Tibial artery (tissue), 4 donors: ENCODE data around the gene ZNF32.

Experiments used
- DNase-seq, 2 donors: peaks; one replicate each; pipeline ENCODE4 v3.0.0-alpha.2; 2019
- H3K27ac ChIP-seq, 2 donors: fragments of 200-600 bp; sonication (generic) in 1 of 2; 1 replicate in 1 of 2; 2 replicates in 1 of 2; pipeline ENCODE4 v1.5.1; 2018 to 2019; ENCODE audit warnings: mild to moderate bottlenecking in 1 of 2
- H3K27me3 ChIP-seq, 2 donors: fragments of 200-600 bp; sonication (generic) in 1 of 2; one replicate each; pipeline versions ENCODE4 v1.5.1 to v1.6.0; 2016 to 2019
- H3K36me3 ChIP-seq, 3 donors: fragments of 200-600 bp; sonication (generic) in 2 of 3; one replicate each; pipeline ENCODE4 v1.5.1; 2016 to 2019; ENCODE audit warnings: mild to moderate bottlenecking in 2 of 3
- H3K4me1 ChIP-seq, 4 donors: fragments of 200-600 bp; sonication (generic) in 2 of 4; 1 replicate in 3 of 4; 2 replicates in 1 of 4; pipeline ENCODE4 v1.5.1; 2016 to 2019
- H3K4me3 ChIP-seq, 2 donors: fragments of 200-600 bp; sonication (generic) in 1 of 2; 1 replicate in 1 of 2; 2 replicates in 1 of 2; pipeline ENCODE4 v1.5.1; 2018 to 2019; ENCODE audit warnings: mild to moderate bottlenecking in 2 of 2
- H3K9me3 ChIP-seq, 3 donors: fragments of 200-600 bp; sonication (generic) in 1 of 3; one replicate each; pipeline ENCODE4 v1.5.1; 2016 to 2019
- CTCF ChIP-seq, 2 experiments: fragments of 200-600 bp in 1 of 2; fragments of 450-650 bp in 1 of 2; IDR thresholded peaks; one replicate each; pipeline ENCODE4 v1.5.1; 2017 to 2019; ENCODE audit warnings: antibody characterized with exemption in 2 of 2, mild to moderate bottlenecking in 1 of 2, moderate library complexity in 1 of 2
- intact Hi-C: fragments of 100-400 bp; cut with DNase I; formaldehyde crosslinking; loops from one replicate; pipeline ENCODE4 v1.15.0; 2023; ENCODE audit warnings: low total_unique reads

ZNF32 gene

GRCh38 chr10:43684292-43684559 is 35.5 kb upstream of the ZNF32 start:
- H3K9me3 ChIP-seq: no peaks in the 10 kb centered on the region
- TF ChIP-seq CTCF (IDR thresholded peaks at IDR 0.05): no peak

GRCh38 chr10:43683451-43684291 is 35.0 kb upstream of the ZNF32 start:
- Histone ChIP-seq H3K4me1 (peaks cover 0 to 8% (median 3%) of the 10 kb centered on the region in 4 donors), H3K27ac (no peak overlapping the region), H3K36me3 (no peaks in the 10 kb centered on the region), H3K9me3 (no peaks in the 10 kb centered on the region), H3K4me3 (no peak overlapping the region), H3K27me3 (no peaks in the 10 kb centered on the region)
- no peak for DNase-seq
- intact Hi-C loops: no loop called here
- no peak for TF ChIP-seq CTCF (IDR thresholded peaks at IDR 0.05)

More at GRCh38 chr10:43684292-43684559, 35.5 kb upstream of the ZNF32 start:
- no peaks in the 10 kb centered on the region for H3K27me3 ChIP-seq
- intact Hi-C loops: no loop called here
- peaks cover 0 to 11% (median 5%) of the 10 kb centered on the region in 4 donors for H3K4me1 ChIP-seq
- DNase-seq: no peak
- H3K36me3 ChIP-seq: no peaks in the 10 kb centered on the region
- no peak overlapping the region for H3K27ac ChIP-seq
- no peak overlapping the region for H3K4me3 ChIP-seq

- intact Hi-C loops: no loop called here
These were observed 34.3 kb upstream of the ZNF32 start for GRCh38 chr10:43682956-43683355.

GRCh38 chr10:43681721-43682120 is 33.0 kb upstream of the ZNF32 start:
- no peaks in the 10 kb centered on the region for H3K27me3 ChIP-seq
- H3K27ac ChIP-seq: no peak overlapping the region
- no peak overlapping the region for H3K4me3 ChIP-seq
- DNase-seq: no peak
- intact Hi-C loops: no loop called here
- TF ChIP-seq CTCF (IDR thresholded peaks at IDR 0.05): no peak
- no peaks in the 10 kb centered on the region for H3K9me3 ChIP-seq
- H3K36me3 ChIP-seq: no peaks in the 10 kb centered on the region
- H3K4me1 ChIP-seq: peaks cover 0 to 8% (median 3%) of the 10 kb centered on the region in 4 donors

More at GRCh38 chr10:43682956-43683355, 34.3 kb upstream of the ZNF32 start:
- Histone ChIP-seq H3K27ac (no peak overlapping the region), H3K9me3 (no peaks in the 10 kb centered on the region), H3K4me1 (peaks cover 0 to 8% (median 3%) of the 10 kb centered on the region in 4 donors), H3K4me3 (no peak overlapping the region), H3K27me3 (no peaks in the 10 kb centered on the region), H3K36me3 (no peaks in the 10 kb centered on the region)
- no peak for TF ChIP-seq CTCF (IDR thresholded peaks at IDR 0.05)
- DNase-seq: no peak

- no peak for DNase-seq
- peaks cover 0 to 8% (median 3%) of the 10 kb centered on the region in 4 donors for H3K4me1 ChIP-seq
- no peaks in the 10 kb centered on the region for H3K9me3 ChIP-seq
- no peaks in the 10 kb centered on the region for H3K27me3 ChIP-seq
- no peak for TF ChIP-seq CTCF (IDR thresholded peaks at IDR 0.05)
- intact Hi-C loops: no loop called here
- no peak overlapping the region for H3K27ac ChIP-seq
- no peak overlapping the region for H3K4me3 ChIP-seq
- no peaks in the 10 kb centered on the region for H3K36me3 ChIP-seq
These were observed 32.5 kb upstream of the ZNF32 start for GRCh38 chr10:43681220-43681619.
